Breast epithelium (tissue), 3 donors: ENCODE results near the gene PPP2R5D.

Experiments used
- POLR2A ChIP-seq: fragments of 450-650 bp; IDR thresholded peaks from one replicate; pipeline ENCODE4 v1.6.1; 2016; ENCODE audit warnings: antibody characterized with exemption, mild to moderate bottlenecking, moderate library complexity
- POLR2AphosphoS5 ChIP-seq, 3 donors: sonication (generic); formaldehyde crosslinking; IDR thresholded peaks; one replicate each; pipeline ENCODE4 v1.6.1; 2017; ENCODE audit warnings: antibody characterized with exemption in 3 of 3
- TF ChIP-seq, protein P1 (sequence below), 3 donors: fragments of 450-650 bp; IDR thresholded peaks; one replicate each; pipeline ENCODE4 v1.5.1; 2016 to 2017; ENCODE audit warnings: antibody characterized with exemption in 3 of 3, mild to moderate bottlenecking in 3 of 3, moderate library complexity in 3 of 3

GRCh38 chr6:43016176-43016942 is 32.0 kb downstream of the PPP2R5D start:
- TF ChIP-seq POLR2A (no peak), POLR2AphosphoS5 (IDR thresholded peaks at IDR 0.05) (no peak)
- TF ChIP-seq, protein P1, sequence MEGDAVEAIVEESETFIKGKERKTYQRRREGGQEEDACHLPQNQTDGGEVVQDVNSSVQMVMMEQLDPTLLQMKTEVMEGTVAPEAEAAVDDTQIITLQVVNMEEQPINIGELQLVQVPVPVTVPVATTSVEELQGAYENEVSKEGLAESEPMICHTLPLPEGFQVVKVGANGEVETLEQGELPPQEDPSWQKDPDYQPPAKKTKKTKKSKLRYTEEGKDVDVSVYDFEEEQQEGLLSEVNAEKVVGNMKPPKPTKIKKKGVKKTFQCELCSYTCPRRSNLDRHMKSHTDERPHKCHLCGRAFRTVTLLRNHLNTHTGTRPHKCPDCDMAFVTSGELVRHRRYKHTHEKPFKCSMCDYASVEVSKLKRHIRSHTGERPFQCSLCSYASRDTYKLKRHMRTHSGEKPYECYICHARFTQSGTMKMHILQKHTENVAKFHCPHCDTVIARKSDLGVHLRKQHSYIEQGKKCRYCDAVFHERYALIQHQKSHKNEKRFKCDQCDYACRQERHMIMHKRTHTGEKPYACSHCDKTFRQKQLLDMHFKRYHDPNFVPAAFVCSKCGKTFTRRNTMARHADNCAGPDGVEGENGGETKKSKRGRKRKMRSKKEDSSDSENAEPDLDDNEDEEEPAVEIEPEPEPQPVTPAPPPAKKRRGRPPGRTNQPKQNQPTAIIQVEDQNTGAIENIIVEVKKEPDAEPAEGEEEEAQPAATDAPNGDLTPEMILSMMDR (IDR thresholded peaks at IDR 0.05), result no peak
